BE2C (cell line): ENCODE results near the gene SORCS1.

Experiments
- DNase-seq: peaks from one replicate; pipeline ENCODE4 v3.0.0-alpha.2; 2020
- H3K27me3 ChIP-seq: fragments of 250-450 bp; sonication (Bioruptor Pico); 2 replicates; pipeline ENCODE4 v1.5.1; 2020; ENCODE audit warnings: mild to moderate bottlenecking
- H3K36me3 ChIP-seq: fragments of 250-450 bp; sonication (Bioruptor Pico); 2 replicates; pipeline ENCODE4 v1.5.1; 2020; ENCODE audit warnings: mild to moderate bottlenecking
- H3K4me1 ChIP-seq: fragments of 250-450 bp; sonication (Bioruptor Pico); 2 replicates; pipeline ENCODE4 v1.5.1; 2020
- H3K4me3 ChIP-seq: 2 replicates; pipeline ENCODE4 v1.5.1; 2011; ENCODE audit warnings: low read depth, low read length
- H3K9me3 ChIP-seq: fragments of 250-450 bp; sonication (Bioruptor Pico); 2 replicates; pipeline ENCODE4 v1.5.1; 2020
- TF ChIP-seq, protein P1 (sequence below): IDR thresholded peaks from 2 replicates; pipeline ENCODE4 v1.5.1; 2012; ENCODE audit warnings: mild to moderate bottlenecking, low read depth, low read length

Gene SORCS1

DNA sequence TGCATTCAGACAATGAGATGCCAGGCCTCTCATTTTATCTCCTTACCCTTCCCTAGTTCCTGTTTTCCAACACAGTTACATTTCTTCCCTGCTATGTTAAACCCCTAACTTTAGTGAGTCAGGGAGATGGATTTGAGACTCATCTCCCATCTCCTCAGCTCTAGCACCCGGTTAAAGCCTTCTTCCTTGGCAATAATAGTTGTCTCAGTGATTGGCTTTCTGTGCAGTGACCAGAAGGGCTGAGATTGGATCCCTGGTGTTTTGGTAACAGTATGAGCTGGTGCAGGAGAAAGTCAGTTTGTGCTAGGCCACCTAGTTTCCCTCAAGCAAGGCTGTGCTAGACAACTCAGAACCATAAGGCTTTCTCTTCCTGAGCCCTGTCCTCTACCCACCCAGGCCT lies 212.5 kb downstream of the SORCS1 start:
- Histone ChIP-seq H3K9me3 (no peaks in the 10 kb centered on the region; the same call in 1 of the 2 replicates), H3K4me1 (no peaks in the 10 kb centered on the region), H3K27me3 (no peaks in the 10 kb centered on the region), H3K4me3 (no peak overlapping the region), H3K36me3 (peaks cover 4% of the 10 kb centered on the region; the same call in 1 of the 2 replicates)
- TF ChIP-seq, protein P1, sequence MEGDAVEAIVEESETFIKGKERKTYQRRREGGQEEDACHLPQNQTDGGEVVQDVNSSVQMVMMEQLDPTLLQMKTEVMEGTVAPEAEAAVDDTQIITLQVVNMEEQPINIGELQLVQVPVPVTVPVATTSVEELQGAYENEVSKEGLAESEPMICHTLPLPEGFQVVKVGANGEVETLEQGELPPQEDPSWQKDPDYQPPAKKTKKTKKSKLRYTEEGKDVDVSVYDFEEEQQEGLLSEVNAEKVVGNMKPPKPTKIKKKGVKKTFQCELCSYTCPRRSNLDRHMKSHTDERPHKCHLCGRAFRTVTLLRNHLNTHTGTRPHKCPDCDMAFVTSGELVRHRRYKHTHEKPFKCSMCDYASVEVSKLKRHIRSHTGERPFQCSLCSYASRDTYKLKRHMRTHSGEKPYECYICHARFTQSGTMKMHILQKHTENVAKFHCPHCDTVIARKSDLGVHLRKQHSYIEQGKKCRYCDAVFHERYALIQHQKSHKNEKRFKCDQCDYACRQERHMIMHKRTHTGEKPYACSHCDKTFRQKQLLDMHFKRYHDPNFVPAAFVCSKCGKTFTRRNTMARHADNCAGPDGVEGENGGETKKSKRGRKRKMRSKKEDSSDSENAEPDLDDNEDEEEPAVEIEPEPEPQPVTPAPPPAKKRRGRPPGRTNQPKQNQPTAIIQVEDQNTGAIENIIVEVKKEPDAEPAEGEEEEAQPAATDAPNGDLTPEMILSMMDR, result no peak
- DNase-seq, result no peak

DNA sequence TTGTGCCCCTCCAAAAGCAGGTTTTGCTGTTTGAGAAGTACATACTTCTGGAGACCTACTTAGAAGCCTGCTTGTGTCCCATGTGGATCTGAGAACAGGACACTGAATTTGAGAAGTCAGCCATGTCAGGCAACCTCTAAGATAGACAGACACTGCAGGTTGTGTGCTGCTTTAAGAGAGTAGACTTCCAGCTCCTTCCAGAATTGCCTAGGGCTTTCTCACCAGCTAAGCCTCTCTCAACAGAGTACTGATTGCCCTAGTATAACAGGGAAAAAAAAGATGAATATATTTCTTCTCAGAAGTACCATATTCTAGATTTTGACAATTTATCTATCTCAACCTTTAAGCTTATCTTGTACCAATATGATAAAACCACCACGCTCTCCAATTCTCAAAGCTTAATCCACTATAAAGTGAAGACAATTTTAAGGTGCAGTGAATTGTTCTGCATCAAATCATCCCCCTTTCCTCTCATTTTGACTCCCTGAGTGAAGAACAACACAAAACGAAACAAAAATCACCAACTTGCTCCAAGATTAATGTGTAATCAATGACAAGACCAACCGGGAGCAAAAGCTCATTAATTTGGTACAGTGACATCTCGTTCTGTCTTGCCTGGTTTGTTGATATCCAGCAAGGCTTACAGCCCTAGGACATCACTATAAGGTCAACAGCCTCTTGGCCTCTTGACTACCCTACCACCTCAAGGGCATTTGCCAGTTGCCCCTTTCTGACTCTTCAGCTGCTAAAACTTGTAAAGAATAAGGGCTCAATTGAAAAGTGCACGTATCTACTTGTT lies 214.6 kb downstream of the SORCS1 start:
- H3K9me3 ChIP-seq, result no peaks in the 10 kb centered on the region; the same call in 1 of the 2 replicates
- no peaks in the 10 kb centered on the region for H3K4me1 ChIP-seq
- DNase-seq, result no peak
- TF ChIP-seq, protein P1, result no peak
- H3K4me3 ChIP-seq, result no peak overlapping the region
- H3K27me3 ChIP-seq, result no peaks in the 10 kb centered on the region
- peaks cover 3% of the 10 kb centered on the region; the same call in 1 of the 2 replicates for H3K36me3 ChIP-seq

DNA sequence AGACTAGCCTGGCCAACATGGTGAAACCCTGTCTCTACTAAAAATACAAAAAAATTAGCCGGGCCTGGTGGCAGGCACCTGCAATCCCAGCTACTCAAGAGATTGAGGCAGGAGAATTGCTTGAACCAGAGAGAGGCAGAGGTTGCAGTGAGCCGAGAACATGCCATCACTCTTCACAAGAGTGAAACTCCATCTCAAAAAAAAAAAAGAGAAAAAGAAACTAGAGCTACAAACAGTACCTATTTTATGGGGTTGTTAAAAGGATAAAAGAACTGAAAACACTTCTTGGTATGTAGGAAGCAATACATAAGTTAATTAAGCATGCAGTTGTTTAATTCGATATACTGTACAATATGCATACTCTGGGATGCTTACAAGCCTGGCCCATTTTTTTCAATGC lies 216.9 kb downstream of the SORCS1 start:
- Histone ChIP-seq H3K36me3 (no peaks in the 10 kb centered on the region; the same call in 1 of the 2 replicates), H3K4me1 (no peaks in the 10 kb centered on the region), H3K4me3 (no peak overlapping the region), H3K9me3 (no peaks in the 10 kb centered on the region; the same call in 1 of the 2 replicates), H3K27me3 (no peaks in the 10 kb centered on the region)
- no peak for DNase-seq
- TF ChIP-seq, protein P1, result no peak

DNA sequence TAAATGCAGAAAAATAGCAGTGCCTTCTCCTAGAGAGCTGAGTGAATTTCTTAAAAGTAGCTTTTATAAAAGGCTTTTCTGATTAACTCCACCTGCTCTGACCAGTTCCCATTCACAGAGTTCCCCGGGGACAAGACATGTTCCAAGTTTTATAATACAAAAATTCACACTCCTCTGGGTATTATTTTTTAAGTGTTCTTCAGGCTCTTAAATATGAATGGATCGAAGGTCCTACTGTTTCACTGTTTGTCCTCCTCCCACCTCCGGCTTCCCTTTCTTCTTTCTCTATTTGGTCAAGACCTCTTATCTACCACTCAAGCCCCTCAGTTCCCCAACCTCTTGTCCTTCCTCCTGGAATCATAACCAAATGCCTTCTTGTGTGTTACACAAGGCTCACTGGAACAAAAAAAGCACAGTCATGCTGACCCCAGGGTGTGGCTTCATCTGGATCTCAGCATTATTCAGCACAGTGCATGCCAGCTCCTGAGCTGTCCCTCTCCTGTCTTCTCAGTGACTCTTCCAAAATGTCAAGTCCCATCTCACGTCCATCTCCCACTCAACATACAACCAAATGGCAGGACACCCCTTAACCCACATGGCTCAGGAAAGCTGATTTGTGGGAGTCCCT lies 222.4 kb downstream of the SORCS1 start:
- Histone ChIP-seq H3K27me3 (no peaks in the 10 kb centered on the region), H3K4me1 (peaks cover 5% of the 10 kb centered on the region), H3K4me3 (no peak overlapping the region), H3K36me3 (no peaks in the 10 kb centered on the region), H3K9me3 (no peaks in the 10 kb centered on the region)
- no peak for DNase-seq
- TF ChIP-seq, protein P1, result no peak

DNA sequence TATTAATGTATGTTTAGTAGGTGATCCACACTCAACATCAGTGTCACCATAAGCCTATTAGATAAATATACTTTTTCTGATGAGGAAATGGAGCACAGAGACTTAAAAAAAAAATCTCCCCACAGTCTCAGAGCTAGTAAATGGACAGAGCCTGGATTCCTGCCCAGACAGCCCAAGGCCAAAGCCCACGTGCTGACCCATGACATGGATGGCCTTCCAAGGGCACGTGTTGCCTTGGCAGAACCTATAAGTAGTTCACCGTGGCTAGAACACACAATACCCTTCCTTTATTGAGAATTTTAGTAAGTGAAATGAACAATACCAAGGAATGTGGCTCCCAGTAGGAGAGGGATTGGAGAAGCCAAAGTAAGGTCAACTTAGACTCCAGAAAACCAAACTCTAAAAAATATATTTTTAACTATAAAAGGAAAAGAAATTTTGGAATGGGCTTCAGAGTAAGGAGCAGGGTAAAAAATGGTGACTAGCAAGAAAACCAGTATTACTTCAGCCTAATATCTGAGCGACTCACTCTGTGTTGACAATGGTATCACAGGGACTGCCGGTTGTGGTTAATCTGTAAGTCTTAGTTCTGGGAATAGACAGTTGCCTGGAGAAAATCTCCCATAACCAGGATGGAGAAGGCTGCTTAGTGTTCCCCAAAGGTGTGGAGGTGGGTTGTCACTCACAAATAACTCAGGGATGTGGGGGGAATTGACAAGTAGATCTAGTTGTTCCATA lies 223.0 kb downstream of the SORCS1 start:
- Histone ChIP-seq H3K4me3 (no peak overlapping the region), H3K36me3 (no peaks in the 10 kb centered on the region), H3K9me3 (no peaks in the 10 kb centered on the region), H3K4me1 (peaks cover 5% of the 10 kb centered on the region), H3K27me3 (no peaks in the 10 kb centered on the region)
- no peak for DNase-seq
- TF ChIP-seq, protein P1, result no peak

DNA sequence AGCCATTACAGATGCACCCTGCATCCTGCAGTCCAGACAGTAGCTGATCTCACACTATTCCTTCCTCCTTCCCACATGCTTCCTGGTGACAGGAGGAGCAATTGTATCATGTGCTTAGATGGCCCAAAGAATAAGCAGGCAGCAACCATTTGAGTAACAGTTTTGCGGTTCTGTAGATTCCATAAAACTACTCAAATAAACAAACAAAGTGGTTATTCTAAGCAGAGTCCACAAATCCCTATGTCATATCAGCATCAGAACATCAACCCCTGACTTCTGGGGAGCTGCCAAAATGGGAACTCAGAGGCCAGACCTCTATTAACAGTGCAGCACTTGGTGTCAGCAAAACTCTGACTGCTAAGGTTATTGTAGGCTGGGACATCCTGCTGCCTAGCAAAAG lies 226.0 kb downstream of the SORCS1 start:
- Histone ChIP-seq H3K27me3 (no peaks in the 10 kb centered on the region), H3K36me3 (no peaks in the 10 kb centered on the region), H3K4me3 (no peak overlapping the region), H3K4me1 (peaks cover 5% of the 10 kb centered on the region), H3K9me3 (no peaks in the 10 kb centered on the region)
- DNase-seq, result no peak
- TF ChIP-seq, protein P1, result no peak
